ENCODE measurements around the gene BCAS1.

Gene BCAS1

DNA sequence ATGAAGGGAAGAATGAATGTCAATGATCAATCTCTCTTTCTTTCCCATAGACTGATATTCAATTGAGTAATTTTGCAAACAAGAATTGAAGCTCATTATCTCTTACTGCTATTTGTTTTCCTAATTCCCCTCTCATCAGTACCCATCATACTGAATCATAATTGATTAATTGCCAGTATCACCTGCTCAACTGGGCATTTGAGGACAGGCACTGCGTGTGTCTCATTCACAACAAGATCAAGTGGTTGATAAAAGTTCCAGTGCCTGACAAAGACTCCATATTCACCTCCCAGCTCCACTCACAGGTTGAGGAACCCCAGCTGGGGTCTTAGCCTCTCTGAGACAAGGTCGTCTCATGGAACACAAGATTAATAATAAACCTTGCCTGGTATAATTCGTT, 67.7 kb downstream of the BCAS1 start:
- H3K9me2 ChIP-seq (ENCODE audit: low read depth, low read length): no peaks in the 10 kb centered on the region

DNA sequence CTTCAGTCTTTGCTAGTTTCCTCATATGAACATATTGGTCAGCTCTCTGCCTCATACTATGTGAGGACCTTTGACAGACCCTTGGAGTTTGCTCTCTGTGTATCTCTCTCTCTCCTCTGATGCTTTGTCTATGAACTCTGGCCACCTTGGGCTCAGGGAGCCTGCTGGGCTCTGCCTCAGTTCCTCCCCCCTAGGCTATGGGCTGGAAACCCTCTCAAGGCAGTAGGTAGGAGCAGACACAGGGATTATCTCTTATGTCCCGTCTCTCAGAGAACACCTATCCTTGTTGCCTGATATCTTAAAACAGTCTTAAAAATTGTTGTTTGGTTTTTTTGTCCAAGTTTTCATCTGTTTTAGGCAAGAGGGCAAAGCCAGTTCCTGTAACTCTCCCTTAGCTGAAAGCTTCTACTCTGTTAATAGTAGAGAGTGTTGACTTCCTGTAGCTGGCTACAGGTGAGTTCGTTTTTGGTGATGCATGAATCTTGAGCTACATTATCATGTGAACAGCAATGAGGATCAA, 68.3 kb downstream of the BCAS1 start:
- no peaks in the 10 kb centered on the region for H3K4me1 ChIP-seq (ENCODE audit: insufficient read depth, low read length, severe bottlenecking)
- no peaks in the 10 kb centered on the region for H3K79me2 ChIP-seq (ENCODE audit: insufficient read depth, low read length)
- H3K27ac ChIP-seq (ENCODE audit: low read depth, low read length, poor library complexity, severe bottlenecking): no peak overlapping the region
- H3K9me2 ChIP-seq (ENCODE audit: low read depth, low read length): no peaks in the 10 kb centered on the region
- H3F3A ChIP-seq (ENCODE audit: insufficient read depth, low read length): no peaks in the 10 kb centered on the region
- no peak overlapping the region for H3K4me3 ChIP-seq (ENCODE audit: low read depth, low read length, poor library complexity, severe bottlenecking)
- no peak overlapping the region for H3K9ac ChIP-seq (ENCODE audit: low read length)
- no peaks in the 10 kb centered on the region; the same call in 1 of the 2 replicates for H3K36me3 ChIP-seq (ENCODE audit: insufficient read depth, low read length)
- no peaks in the 10 kb centered on the region; the same call in 1 of the 2 replicates for H3K9me3 ChIP-seq (ENCODE audit: low read length)
- no peak overlapping the region for H3K4me2 ChIP-seq (ENCODE audit: low read length)
- no peaks in the 10 kb centered on the region for H4K20me1 ChIP-seq (ENCODE audit: insufficient read depth, low read length)
- no peak for TF ChIP-seq EZH2 (IDR thresholded peaks at IDR 0.05; ENCODE audit: borderline replicate concordance, low read length)
- TF ChIP-seq, protein P1, sequence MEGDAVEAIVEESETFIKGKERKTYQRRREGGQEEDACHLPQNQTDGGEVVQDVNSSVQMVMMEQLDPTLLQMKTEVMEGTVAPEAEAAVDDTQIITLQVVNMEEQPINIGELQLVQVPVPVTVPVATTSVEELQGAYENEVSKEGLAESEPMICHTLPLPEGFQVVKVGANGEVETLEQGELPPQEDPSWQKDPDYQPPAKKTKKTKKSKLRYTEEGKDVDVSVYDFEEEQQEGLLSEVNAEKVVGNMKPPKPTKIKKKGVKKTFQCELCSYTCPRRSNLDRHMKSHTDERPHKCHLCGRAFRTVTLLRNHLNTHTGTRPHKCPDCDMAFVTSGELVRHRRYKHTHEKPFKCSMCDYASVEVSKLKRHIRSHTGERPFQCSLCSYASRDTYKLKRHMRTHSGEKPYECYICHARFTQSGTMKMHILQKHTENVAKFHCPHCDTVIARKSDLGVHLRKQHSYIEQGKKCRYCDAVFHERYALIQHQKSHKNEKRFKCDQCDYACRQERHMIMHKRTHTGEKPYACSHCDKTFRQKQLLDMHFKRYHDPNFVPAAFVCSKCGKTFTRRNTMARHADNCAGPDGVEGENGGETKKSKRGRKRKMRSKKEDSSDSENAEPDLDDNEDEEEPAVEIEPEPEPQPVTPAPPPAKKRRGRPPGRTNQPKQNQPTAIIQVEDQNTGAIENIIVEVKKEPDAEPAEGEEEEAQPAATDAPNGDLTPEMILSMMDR (IDR thresholded peaks at IDR 0.05; ENCODE audit: low read length): no peak
- no peaks in the 10 kb centered on the region for H3K27me3 ChIP-seq (ENCODE audit: insufficient read depth, low read length)
- no peak overlapping the region for H2AFZ ChIP-seq (ENCODE audit: low read length)

More for the DNA sequence above, 67.7 kb downstream of the BCAS1 start:
- H3K4me1 ChIP-seq (ENCODE audit: insufficient read depth, low read length, severe bottlenecking): no peaks in the 10 kb centered on the region
- no peak overlapping the region for H2AFZ ChIP-seq (ENCODE audit: low read length)
- no peaks in the 10 kb centered on the region; the same call in 1 of the 2 replicates for H3K36me3 ChIP-seq (ENCODE audit: insufficient read depth, low read length)
- H3K9me3 ChIP-seq (ENCODE audit: low read length): no peaks in the 10 kb centered on the region; the same call in 1 of the 2 replicates
- H3K4me3 ChIP-seq (ENCODE audit: low read depth, low read length, poor library complexity, severe bottlenecking): no peak overlapping the region
- H3K4me2 ChIP-seq (ENCODE audit: low read length): no peak overlapping the region
- no peak for TF ChIP-seq EZH2 (IDR thresholded peaks at IDR 0.05; ENCODE audit: borderline replicate concordance, low read length)
- TF ChIP-seq, protein P1 (IDR thresholded peaks at IDR 0.05; ENCODE audit: low read length): no peak
- no peaks in the 10 kb centered on the region for H3K27me3 ChIP-seq (ENCODE audit: insufficient read depth, low read length)
- H3F3A ChIP-seq (ENCODE audit: insufficient read depth, low read length): no peaks in the 10 kb centered on the region
- H3K9ac ChIP-seq (ENCODE audit: low read length): no peak overlapping the region
- no peaks in the 10 kb centered on the region for H4K20me1 ChIP-seq (ENCODE audit: insufficient read depth, low read length)
- no peaks in the 10 kb centered on the region for H3K79me2 ChIP-seq (ENCODE audit: insufficient read depth, low read length)
- H3K27ac ChIP-seq (ENCODE audit: low read depth, low read length, poor library complexity, severe bottlenecking): no peak overlapping the region

DNA sequence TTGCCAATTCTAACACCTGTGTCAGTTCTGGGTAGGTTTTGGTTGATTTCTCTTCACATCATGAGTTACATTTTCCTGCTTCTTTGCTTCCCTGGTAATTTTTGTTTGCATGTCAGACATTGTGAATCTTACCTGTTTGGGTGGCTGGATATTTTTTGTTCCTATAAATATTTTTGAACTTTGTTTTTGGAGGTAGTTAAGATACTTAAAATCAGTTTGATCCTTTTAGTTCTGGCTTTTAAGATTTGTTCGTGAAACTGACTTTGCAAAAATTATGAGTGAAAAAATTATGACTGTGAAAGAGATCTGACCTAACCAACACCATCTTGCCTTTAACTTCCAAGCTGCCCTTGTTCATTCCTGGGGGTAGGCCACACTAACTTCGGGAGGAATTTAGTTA, 69.5 kb downstream of the BCAS1 start:
- no peaks in the 10 kb centered on the region for H3K4me1 ChIP-seq (ENCODE audit: insufficient read depth, low read length, severe bottlenecking)

More for the DNA sequence above, 69.5 kb downstream of the BCAS1 start:
- Histone ChIP-seq H3K27me3 (ENCODE audit: insufficient read depth, low read length) (no peaks in the 10 kb centered on the region), H4K20me1 (ENCODE audit: insufficient read depth, low read length) (no peaks in the 10 kb centered on the region), H3K4me2 (ENCODE audit: low read length) (no peak overlapping the region), H3K36me3 (ENCODE audit: insufficient read depth, low read length) (no peaks in the 10 kb centered on the region; the same call in 1 of the 2 replicates), H3K9me2 (ENCODE audit: low read depth, low read length) (no peaks in the 10 kb centered on the region), H3K79me2 (ENCODE audit: insufficient read depth, low read length) (no peaks in the 10 kb centered on the region), H3K27ac (ENCODE audit: low read depth, low read length, poor library complexity, severe bottlenecking) (no peak overlapping the region), H3F3A (ENCODE audit: insufficient read depth, low read length) (no peaks in the 10 kb centered on the region), H3K4me3 (ENCODE audit: low read depth, low read length, poor library complexity, severe bottlenecking) (no peak overlapping the region), H3K9me3 (ENCODE audit: low read length) (no peaks in the 10 kb centered on the region; the same call in 1 of the 2 replicates), H3K9ac (ENCODE audit: low read length) (no peak overlapping the region), H2AFZ (ENCODE audit: low read length) (no peak overlapping the region)
- no peak for TF ChIP-seq EZH2 (IDR thresholded peaks at IDR 0.05; ENCODE audit: borderline replicate concordance, low read length)
- TF ChIP-seq, protein P1 (IDR thresholded peaks at IDR 0.05; ENCODE audit: low read length): no peak
